ENCODE measurements around the gene TSC22D1.

DNA sequence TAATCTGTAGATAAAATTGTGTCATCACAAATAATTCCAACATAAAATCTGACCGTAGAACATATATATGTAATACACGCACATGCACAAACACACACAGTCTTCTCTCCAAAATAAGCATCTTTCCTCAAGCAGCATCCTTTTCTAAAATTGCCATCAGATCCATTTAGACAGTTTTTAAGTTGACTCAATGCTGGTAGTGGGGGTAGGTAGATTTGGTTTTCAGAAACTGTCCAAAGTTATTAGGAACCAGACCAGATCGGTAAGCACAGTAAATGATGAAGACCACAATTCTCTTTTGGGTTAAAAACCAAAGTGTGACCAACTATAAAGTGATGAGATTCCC, 137.9 kb downstream of the TSC22D1 start:
- TF ChIP-seq, protein P1, sequence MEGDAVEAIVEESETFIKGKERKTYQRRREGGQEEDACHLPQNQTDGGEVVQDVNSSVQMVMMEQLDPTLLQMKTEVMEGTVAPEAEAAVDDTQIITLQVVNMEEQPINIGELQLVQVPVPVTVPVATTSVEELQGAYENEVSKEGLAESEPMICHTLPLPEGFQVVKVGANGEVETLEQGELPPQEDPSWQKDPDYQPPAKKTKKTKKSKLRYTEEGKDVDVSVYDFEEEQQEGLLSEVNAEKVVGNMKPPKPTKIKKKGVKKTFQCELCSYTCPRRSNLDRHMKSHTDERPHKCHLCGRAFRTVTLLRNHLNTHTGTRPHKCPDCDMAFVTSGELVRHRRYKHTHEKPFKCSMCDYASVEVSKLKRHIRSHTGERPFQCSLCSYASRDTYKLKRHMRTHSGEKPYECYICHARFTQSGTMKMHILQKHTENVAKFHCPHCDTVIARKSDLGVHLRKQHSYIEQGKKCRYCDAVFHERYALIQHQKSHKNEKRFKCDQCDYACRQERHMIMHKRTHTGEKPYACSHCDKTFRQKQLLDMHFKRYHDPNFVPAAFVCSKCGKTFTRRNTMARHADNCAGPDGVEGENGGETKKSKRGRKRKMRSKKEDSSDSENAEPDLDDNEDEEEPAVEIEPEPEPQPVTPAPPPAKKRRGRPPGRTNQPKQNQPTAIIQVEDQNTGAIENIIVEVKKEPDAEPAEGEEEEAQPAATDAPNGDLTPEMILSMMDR (IDR thresholded peaks at IDR 0.05), result no peak
- no peak for TF ChIP-seq POLR2A (IDR thresholded peaks at IDR 0.05)
